NT2/D1 (cell line): Measurements from ENCODE around the gene SPRY2.

Source experiments
- SUZ12 ChIP-seq: IDR thresholded peaks from 2 replicates; pipeline ENCODE4 v1.6.1; 2011; ENCODE audit not compliant: insufficient read length, insufficient read depth; ENCODE audit errors: extremely low read depth
- YY1 ChIP-seq: IDR thresholded peaks from 2 replicates; pipeline ENCODE4 v1.6.1; 2011; ENCODE audit not compliant: insufficient read length, insufficient read depth
- ZNF274 ChIP-seq: IDR thresholded peaks from 2 replicates; pipeline ENCODE4 v1.6.1; 2011; ENCODE audit warnings: mild to moderate bottlenecking, low read depth, low read length

DNA sequence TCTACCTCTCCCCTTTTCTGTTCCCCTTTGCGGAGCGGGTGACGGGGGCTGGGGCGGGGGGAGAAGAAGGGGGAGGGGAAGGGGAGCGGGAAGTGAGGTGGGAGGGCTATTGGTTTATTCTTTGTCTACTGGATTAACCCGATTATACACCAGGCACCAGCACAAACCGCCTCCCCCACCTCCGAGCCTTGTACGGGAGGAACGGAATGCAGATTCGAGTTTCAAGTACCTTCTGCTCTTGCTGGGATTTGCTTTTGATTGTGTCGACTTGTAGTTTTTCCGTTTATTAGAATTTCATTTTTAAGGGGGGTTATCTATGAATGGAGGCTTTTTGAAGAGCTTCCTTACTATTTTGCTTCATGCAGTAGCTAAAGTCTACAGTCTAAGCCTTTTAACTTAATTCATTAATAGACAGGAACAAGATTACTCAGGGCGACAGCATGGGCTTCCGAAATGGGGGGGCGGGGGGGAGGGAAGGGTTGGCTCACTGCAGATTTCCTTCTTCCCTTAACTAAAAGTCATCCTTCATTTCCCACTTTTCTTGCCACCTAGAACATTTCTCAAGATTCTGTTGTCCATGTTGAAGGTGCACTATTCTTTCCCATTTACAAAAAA lies 937 bp upstream of the SPRY2 start:
- no peak for TF ChIP-seq ZNF274
- TF ChIP-seq SUZ12: no peak
- no peak for TF ChIP-seq YY1
